A673 (cell line): ENCODE data around the gene ELK3. TPM values are rescaled to one million over a fixed set of nuclear protein-coding genes. Genes with fewer than 3 reads are reported as not detected.

Experiments used
- BruUV-seq: library from RNA; stranded (reverse); fragments of 400-500 nt; replicated peaks from 2 replicates; lab custom pipeline; 2021; lab: Mats Ljungman, UMichigan
- CTCF ChIA-PET: fragments of 300-600 bp; sonication (Branson Sonifier 250); formaldehyde crosslinking; loops from one replicate; lab custom pipeline; 2022; ENCODE audit warnings: antibody characterized with exemption; lab: Charles Lee
- POLR2A ChIA-PET: fragments of 300-600 bp; sonication (Branson Sonifier 250); formaldehyde crosslinking; loops from one replicate; lab custom pipeline; 2022; ENCODE audit warnings: antibody characterized with exemption; ENCODE audit not compliant: low non-redundant PET; lab: Charles Lee
- DNase-seq: peaks from one replicate; pipeline ENCODE4 v3.0.0-alpha.2; 2015; ENCODE audit warnings: low spot score
- H3K27ac ChIP-seq: fragments of 200-600 bp; sonication (generic); 2 replicates; pipeline ENCODE4 v1.5.1; 2016; ENCODE audit warnings: mixed run types, low read depth, mild to moderate bottlenecking, mixed read lengths, antibody characterized with exemption, low read length; ENCODE audit not compliant: poor library complexity, severe bottlenecking
- H3K27me3 ChIP-seq: fragments of 200-600 bp; sonication (generic); replicated peaks from 2 replicates; pipeline ENCODE4 v1.6.1; 2017; ENCODE audit warnings: mixed run types, low read depth, mild to moderate bottlenecking, mixed read lengths, antibody characterized with exemption, low read length; ENCODE audit not compliant: insufficient read depth, poor library complexity
- H3K36me3 ChIP-seq: fragments of 200-600 bp; sonication (generic); 2 replicates; pipeline ENCODE4 v1.6.1; 2016; ENCODE audit warnings: mixed run types, mild to moderate bottlenecking, mixed read lengths, antibody characterized with exemption, low read length; ENCODE audit not compliant: insufficient read depth, poor library complexity, severe bottlenecking
- H3K4me1 ChIP-seq: fragments of 200-600 bp; sonication (generic); 2 replicates; pipeline ENCODE4 v1.6.1; 2017; ENCODE audit warnings: mixed run types, mild to moderate bottlenecking, mixed read lengths, antibody characterized with exemption, low read length; ENCODE audit not compliant: insufficient read depth, poor library complexity, severe bottlenecking
- H3K4me3 ChIP-seq: fragments of 200-600 bp; sonication (generic); 2 replicates; pipeline ENCODE4 v1.5.1; 2016; ENCODE audit warnings: low read depth, mixed run types, mild to moderate bottlenecking, mixed read lengths, low read length; ENCODE audit not compliant: poor library complexity, severe bottlenecking
- H3K9me3 ChIP-seq: fragments of 200-600 bp; sonication (generic); 2 replicates; pipeline ENCODE4 v1.6.1; 2016; ENCODE audit warnings: mixed run types, low read depth, mild to moderate bottlenecking, mixed read lengths, antibody characterized with exemption, low read length; ENCODE audit not compliant: poor library complexity, severe bottlenecking
- EZH2 ChIP-seq: fragments of 200-600 bp; sonication (generic); IDR thresholded peaks from 2 replicates; pipeline ENCODE4 v1.6.1; 2017; ENCODE audit warnings: borderline replicate concordance, low read depth, mild to moderate bottlenecking, mixed read lengths, antibody characterized with exemption, low read length; ENCODE audit not compliant: poor library complexity, severe bottlenecking
- intact Hi-C: fragments of 100-400 bp; cut with micrococcal nuclease; formaldehyde crosslinking; loops from one replicate; pipeline ENCODE4 v1.10.0; 2022; ENCODE audit not compliant: unreplicated experiment
- total RNA-seq: library from RNA; stranded (reverse); gene quantifications from 2 replicates; pipeline ENCODE4 v1.2.3, GENCODE V29; 2021
- TF ChIP-seq, protein P1 (sequence below): fragments of 300-800, 200-600 bp; sonication (generic); conservative IDR thresholded peaks from 2 replicates; pipeline ENCODE4 v1.5.1; 2017; ENCODE audit warnings: low read depth, mild to moderate bottlenecking, antibody characterized with exemption, low read length, moderate library complexity, mixed read lengths

Gene ELK3
- total RNA-seq, 1 experiment from 2014 or later, result 62.1 TPM

- Histone ChIP-seq H3K9me3 (no peaks in the 10 kb centered on the region), H3K4me3 (no peak overlapping the region), H3K36me3 (no peaks in the 10 kb centered on the region), H3K27ac (no peak overlapping the region), H3K27me3 (no peaks in the 10 kb centered on the region), H3K4me1 (peaks cover 27% of the 10 kb centered on the region)
- CTCF ChIA-PET, result no interaction called here
- peak; percentile 35 for DNase-seq
- no TSS peak for BruUV-seq
- POLR2A ChIA-PET, result no interaction called here
- no peak for TF ChIP-seq EZH2
- TF ChIP-seq, protein P1, sequence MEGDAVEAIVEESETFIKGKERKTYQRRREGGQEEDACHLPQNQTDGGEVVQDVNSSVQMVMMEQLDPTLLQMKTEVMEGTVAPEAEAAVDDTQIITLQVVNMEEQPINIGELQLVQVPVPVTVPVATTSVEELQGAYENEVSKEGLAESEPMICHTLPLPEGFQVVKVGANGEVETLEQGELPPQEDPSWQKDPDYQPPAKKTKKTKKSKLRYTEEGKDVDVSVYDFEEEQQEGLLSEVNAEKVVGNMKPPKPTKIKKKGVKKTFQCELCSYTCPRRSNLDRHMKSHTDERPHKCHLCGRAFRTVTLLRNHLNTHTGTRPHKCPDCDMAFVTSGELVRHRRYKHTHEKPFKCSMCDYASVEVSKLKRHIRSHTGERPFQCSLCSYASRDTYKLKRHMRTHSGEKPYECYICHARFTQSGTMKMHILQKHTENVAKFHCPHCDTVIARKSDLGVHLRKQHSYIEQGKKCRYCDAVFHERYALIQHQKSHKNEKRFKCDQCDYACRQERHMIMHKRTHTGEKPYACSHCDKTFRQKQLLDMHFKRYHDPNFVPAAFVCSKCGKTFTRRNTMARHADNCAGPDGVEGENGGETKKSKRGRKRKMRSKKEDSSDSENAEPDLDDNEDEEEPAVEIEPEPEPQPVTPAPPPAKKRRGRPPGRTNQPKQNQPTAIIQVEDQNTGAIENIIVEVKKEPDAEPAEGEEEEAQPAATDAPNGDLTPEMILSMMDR, result no peak
- intact Hi-C loops, result no loop called here
These were observed 40.7 kb downstream of the ELK3 start for GRCh38 chr12:96234591-96235483.

- BruUV-seq, result no TSS peak
- no peaks in the 10 kb centered on the region for H3K36me3 ChIP-seq
- H3K4me1 ChIP-seq, result peaks cover 30% of the 10 kb centered on the region
- intact Hi-C loops, result no loop called here
- ChIA-PET POLR2A (no interaction called here), CTCF (no interaction called here)
- no peak for TF ChIP-seq EZH2
- TF ChIP-seq, protein P1, result no peak
- no peaks in the 10 kb centered on the region for H3K27me3 ChIP-seq
- H3K27ac ChIP-seq, result no peak overlapping the region
- no peak overlapping the region for H3K4me3 ChIP-seq
- no peak for DNase-seq
- H3K9me3 ChIP-seq, result no peaks in the 10 kb centered on the region
These were observed 41.3 kb downstream of the ELK3 start for GRCh38 chr12:96235484-96235826.

DNA sequence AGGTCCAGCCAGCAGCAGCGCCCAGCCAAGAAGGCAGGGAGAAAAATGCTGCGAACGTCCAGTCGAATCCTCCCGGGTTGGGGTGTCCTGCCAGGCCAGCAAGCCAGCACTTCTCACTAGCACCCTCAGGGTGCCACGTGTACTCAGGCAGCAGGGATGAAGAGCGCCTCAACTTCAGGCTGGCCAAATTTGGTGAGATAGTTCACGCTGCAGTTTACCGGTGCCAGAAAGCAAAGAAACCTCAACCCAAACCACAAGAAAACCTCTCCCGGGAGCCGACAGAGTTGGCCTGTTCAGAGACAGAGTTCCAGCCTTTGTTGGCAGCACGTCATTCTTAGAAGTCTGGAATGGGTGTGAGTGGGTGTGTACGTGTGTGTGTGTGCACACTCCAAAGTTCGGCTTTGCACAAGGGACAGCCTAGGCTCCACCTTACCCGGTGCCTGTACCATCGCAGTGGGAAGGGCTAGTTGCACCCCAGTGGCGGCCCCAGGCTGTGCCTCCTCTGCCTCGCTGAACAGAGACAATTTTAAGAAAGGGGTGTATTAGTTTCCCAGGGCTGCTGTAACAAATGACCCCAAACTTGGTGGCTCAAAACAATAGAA, 42.1 kb downstream of the ELK3 start:
- Histone ChIP-seq H3K27me3 (no peaks in the 10 kb centered on the region), H3K27ac (no peak overlapping the region)
- TF ChIP-seq, protein P1, result no peak
- TF ChIP-seq EZH2, result no peak

More for the DNA sequence above, 42.1 kb downstream of the ELK3 start:
- intact Hi-C loops, result no loop called here
- H3K36me3 ChIP-seq, result no peaks in the 10 kb centered on the region
- ChIA-PET CTCF (no interaction called here), POLR2A (no interaction called here)
- BruUV-seq, result no TSS peak
- no peak for DNase-seq
- H3K4me1 ChIP-seq, result peaks cover 34% of the 10 kb centered on the region
- no peak overlapping the region for H3K4me3 ChIP-seq
- no peaks in the 10 kb centered on the region for H3K9me3 ChIP-seq
